Measurements from ENCODE around the gene SMYD1. TPM values are rescaled to one million over a fixed set of nuclear protein-coding genes. Genes with fewer than 3 reads are reported as not detected.
A peak's percentile ranks its signal among the peaks of the same experiment; 100 is the strongest.

Gene SMYD1
- total RNA-seq, 4 donors from 2014 or later = 4.2 to 26.1 (median 14.9) TPM

GRCh38 chr2:88126772-88127637 is 59.4 kb downstream of the SMYD1 start:
- Histone ChIP-seq H3K27me3 (no peaks in the 10 kb centered on the region), H3K4me1 (no peaks in the 10 kb centered on the region), H3K36me3 (no peaks in the 10 kb centered on the region), H3K4me3 (no peak overlapping the region), H3K9me3 (no peaks in the 10 kb centered on the region), H3K27ac (replicated peaks in 1 of 4) (no peak overlapping the region)
- intact Hi-C loops (cut with DNase I) = no loop called here
- TF ChIP-seq EP300 (IDR thresholded peaks at IDR 0.05) = no peak
- no peak for TF ChIP-seq POLR2A (IDR thresholded peaks at IDR 0.05; ENCODE audit: low read depth)
- TF ChIP-seq CTCF (IDR thresholded peaks at IDR 0.05) = no peak
- no peak for TF ChIP-seq POLR2AphosphoS5 (IDR thresholded peaks at IDR 0.05)
- DNase-seq (ENCODE audit: extremely low spot score) = peak; percentile 80
- 88% methylated on average over 3 of the region's 3 CpGs for WGBS

GRCh38 chr2:88127638-88127887 is 59.9 kb downstream of the SMYD1 start:
- no peak overlapping the region for H3K27ac ChIP-seq (replicated peaks in 1 of 4)
- H3K36me3 ChIP-seq = no peaks in the 10 kb centered on the region
- no peaks in the 10 kb centered on the region for H3K27me3 ChIP-seq
- DNase-seq (ENCODE audit: extremely low spot score) = peak; percentile 70
- intact Hi-C loops (cut with DNase I) = no loop called here
- 36% methylated on average over 1 of the region's 1 CpG for WGBS
- no peak for TF ChIP-seq POLR2AphosphoS5 (IDR thresholded peaks at IDR 0.05)
- TF ChIP-seq EP300 (IDR thresholded peaks at IDR 0.05) = no peak
- TF ChIP-seq POLR2A (IDR thresholded peaks at IDR 0.05; ENCODE audit: low read depth) = no peak
- TF ChIP-seq CTCF (IDR thresholded peaks at IDR 0.05) = no peak
- no peaks in the 10 kb centered on the region for H3K9me3 ChIP-seq
- H3K4me1 ChIP-seq = no peaks in the 10 kb centered on the region
- no peak overlapping the region for H3K4me3 ChIP-seq

GRCh38 chr2:88127888-88128653 is 60.4 kb downstream of the SMYD1 start, which contains the start of gene FABP1:
FABP1 (minus strand) TSS chr2:88128062; CDS start chr2:88128017, 45 bp downstream.
- no peaks in the 10 kb centered on the region for H3K27me3 ChIP-seq
- H3K9me3 ChIP-seq = no peaks in the 10 kb centered on the region
- H3K4me1 ChIP-seq = no peaks in the 10 kb centered on the region
- H3K27ac ChIP-seq (replicated peaks in 1 of 4) = no peak within 1 kb of the TSS
- no peak within 1 kb of the TSS for H3K4me3 ChIP-seq
- TF ChIP-seq EP300 (IDR thresholded peaks at IDR 0.05) (no peak), POLR2A (IDR thresholded peaks at IDR 0.05; ENCODE audit: low read depth) (no peak), CTCF (IDR thresholded peaks at IDR 0.05) (no peak), POLR2AphosphoS5 (IDR thresholded peaks at IDR 0.05) (no peak)
- 89% methylated on average over 12 of the region's 12 CpGs for WGBS
- no peaks in the 10 kb centered on the region for H3K36me3 ChIP-seq
- intact Hi-C loops (cut with DNase I) = no loop called here
- peak; percentile 74 for DNase-seq (ENCODE audit: extremely low spot score)

GRCh38 chr2:88128654-88129312 is 61.2 kb downstream of the SMYD1 start:
- no peaks in the 10 kb centered on the region for H3K36me3 ChIP-seq
- peak; percentile 75 for DNase-seq (ENCODE audit: extremely low spot score)
- H3K9me3 ChIP-seq = no peaks in the 10 kb centered on the region
- H3K4me3 ChIP-seq = no peak overlapping the region
- TF ChIP-seq POLR2A (IDR thresholded peaks at IDR 0.05; ENCODE audit: low read depth) (no peak), CTCF (IDR thresholded peaks at IDR 0.05) (no peak), EP300 (IDR thresholded peaks at IDR 0.05) (no peak), POLR2AphosphoS5 (IDR thresholded peaks at IDR 0.05) (no peak)
- WGBS = 94% methylated on average over 7 of the region's 7 CpGs
- no peaks in the 10 kb centered on the region for H3K27me3 ChIP-seq
- H3K27ac ChIP-seq (replicated peaks in 1 of 4) = no peak overlapping the region
- no peaks in the 10 kb centered on the region for H3K4me1 ChIP-seq
- intact Hi-C loops (cut with DNase I) = no loop called here

Measured in esophagus muscularis mucosa (tissue), 4 donors.